ENCODE data around the gene RAB4A. TPM values are rescaled to one million over a fixed set of nuclear protein-coding genes. Genes with fewer than 3 reads are reported as not detected.

RAB4A gene
- polyA plus RNA-seq, 1 experiment: 24.8 TPM

Other genes with a start within 250 kb of the RAB4A start
- 1.4 and 3.9 TPM in 2 replicates for gene CCSAP, start 71.9 kb downstream of the RAB4A start, polyA plus RNA-seq (2011; rRNA removed)
- gene ACTA1, start 163.0 kb downstream of the RAB4A start, polyA plus RNA-seq (2011; rRNA removed): 0.10 and 0.11 TPM in 2 replicates
- gene NUP133, start 237.2 kb downstream of the RAB4A start, polyA plus RNA-seq (2011; rRNA removed): 20.8 and 28.4 TPM in 2 replicates